ENCODE results near the gene NCKAP5L.
A peak's percentile ranks its signal among the peaks of the same experiment; 100 is the strongest.

Gene NCKAP5L

GRCh38 chr12:49821373-49822287, 6.6 kb downstream of the NCKAP5L start:
- DNase-seq: no peak

DNA sequence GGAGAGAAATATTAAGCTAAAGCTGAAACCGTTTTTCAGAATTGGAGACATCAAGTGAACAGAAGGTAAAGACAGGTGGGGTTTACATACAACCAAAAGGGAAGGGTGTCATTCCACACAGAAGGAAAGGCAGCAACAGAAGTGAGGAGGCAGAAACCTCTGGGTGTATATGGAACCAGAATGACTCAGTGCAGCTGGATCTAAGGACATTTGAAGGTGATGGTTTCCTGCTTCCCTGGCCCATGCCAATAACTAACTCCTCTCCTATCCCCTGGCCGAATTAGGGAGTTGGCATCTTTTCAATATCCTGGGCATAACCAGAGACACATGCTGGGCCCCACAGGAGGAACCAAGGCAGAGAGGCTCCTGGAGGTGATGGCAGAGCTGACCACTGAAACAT, 8.4 kb downstream of the NCKAP5L start:
- peak; percentile 21 for DNase-seq

- no peak for DNase-seq
Measured at GRCh38 chr12:49818241-49818895, 9.8 kb downstream of the NCKAP5L start.

- DNase-seq: peak; percentile 42
Measured at GRCh38 chr12:49813131-49813530, 15.1 kb downstream of the NCKAP5L start.

DNA sequence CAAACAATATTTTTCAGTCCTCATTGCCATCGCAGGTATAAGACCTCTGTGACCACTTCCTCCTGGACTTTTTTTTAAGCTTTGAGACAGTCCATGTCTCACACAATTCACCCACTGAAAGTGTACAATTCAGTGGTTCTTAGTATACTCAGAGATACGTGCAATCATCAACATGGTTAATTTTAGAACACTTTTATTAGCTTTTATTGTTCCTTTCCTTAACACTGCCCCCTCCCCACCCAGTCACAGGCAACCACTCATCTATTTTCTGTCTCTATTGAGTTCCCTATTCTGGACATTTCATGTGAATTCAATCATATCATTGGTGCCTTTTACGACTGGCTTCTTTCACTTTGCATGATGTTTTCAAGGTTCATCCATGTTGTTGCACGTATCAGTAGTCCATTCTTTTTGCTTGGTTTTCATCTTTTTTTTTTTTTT, 16.2 kb downstream of the NCKAP5L start:
- DNase-seq: no peak

- DNase-seq: no peak
Measured at GRCh38 chr12:49811136-49811535, 17.1 kb downstream of the NCKAP5L start.

GRCh38 chr12:49809906-49810389, 18.3 kb downstream of the NCKAP5L start:
- DNase-seq: no peak

DNA sequence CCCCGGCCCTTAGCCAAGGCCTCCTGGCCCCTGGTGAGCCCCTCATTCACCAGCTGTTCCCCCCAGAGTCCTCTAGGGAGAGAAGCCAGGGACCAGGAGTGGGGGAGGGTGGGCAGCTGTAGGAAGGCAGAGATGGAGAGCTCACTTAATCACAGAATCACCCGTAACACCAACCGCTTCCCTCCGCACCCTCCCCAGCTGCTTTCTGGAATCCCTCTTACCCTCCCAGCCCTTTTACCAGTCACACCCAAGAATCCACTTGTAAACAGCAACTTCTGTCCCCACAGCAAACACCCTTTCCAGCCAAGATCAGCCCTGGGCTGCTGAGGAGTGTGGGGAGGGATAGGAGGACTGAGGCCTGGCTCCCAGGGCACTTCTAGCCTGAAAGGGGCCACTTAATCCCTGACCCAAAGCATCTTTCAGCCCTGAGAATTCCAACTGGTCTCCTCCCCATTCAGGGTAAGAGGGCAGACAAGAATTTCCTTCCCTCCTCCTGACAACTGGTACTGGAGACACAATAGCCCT, 18.8 kb downstream of the NCKAP5L start:
- DNase-seq: no peak

DNA sequence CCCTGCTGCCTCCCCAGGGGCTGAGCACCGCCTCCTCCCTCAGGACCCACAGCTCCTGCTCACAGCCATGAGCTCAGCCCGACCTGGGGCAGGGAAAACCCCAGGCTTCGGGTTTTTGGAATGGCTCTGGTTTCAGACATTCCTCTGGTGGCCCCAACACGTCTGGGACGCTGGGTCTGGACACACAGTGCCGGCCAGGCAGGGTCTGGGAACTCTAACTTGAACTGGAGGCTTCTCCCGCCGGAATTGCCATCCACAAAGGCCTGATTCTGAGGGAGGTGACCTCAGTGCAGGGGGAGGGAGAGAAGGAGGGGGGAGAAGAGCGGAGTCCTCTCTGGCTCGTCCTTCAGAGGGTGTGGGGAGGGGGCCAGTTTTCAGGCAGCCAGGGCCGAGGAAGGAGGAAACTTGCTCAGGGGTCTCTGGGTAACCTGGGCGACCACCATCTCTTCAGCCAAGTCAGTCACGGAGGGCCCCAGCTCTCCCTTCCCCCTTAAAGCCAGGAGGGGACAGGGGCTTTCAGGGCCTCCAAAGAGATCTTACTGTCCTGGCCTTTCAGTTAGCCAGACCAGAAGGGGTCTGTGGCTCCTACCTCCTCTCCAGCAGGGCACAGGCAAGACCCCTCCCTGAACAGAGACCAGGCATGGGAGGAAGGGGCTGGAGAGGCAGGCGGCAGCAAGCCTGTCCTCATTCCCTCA, 19.4 kb downstream of the NCKAP5L start:
- no peak for DNase-seq

- no peak for DNase-seq
Measured at GRCh38 chr12:49807991-49808580, 20.1 kb downstream of the NCKAP5L start.

DNA sequence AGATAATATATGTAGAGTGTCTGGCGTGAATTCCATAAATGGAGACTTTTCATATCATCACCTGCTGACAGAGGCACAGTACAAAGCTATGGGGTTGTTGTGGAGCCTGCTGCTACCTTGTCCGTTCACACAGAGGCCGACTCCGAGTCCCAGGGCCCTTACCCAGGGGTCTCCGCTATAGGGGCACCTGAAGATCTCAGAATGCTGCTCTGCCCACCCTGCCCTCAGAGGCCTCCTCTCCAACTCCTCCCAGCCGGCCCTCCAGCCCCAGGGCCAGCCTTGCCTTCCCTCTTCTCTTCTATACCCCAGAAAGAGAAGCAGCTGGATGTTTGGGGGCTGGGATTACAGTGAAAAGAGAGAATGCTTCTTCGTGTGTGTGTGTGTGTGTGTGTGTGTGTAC, 21.3 kb downstream of the NCKAP5L start:
- DNase-seq: no peak

- no peak for DNase-seq
Measured at GRCh38 chr12:49806321-49806813, 21.8 kb downstream of the NCKAP5L start.

- DNase-seq: no peak
Measured at GRCh38 chr12:49805409-49805808, 22.8 kb downstream of the NCKAP5L start.

GRCh38 chr12:49804821-49805220, 23.4 kb downstream of the NCKAP5L start:
- DNase-seq: no peak

DNA sequence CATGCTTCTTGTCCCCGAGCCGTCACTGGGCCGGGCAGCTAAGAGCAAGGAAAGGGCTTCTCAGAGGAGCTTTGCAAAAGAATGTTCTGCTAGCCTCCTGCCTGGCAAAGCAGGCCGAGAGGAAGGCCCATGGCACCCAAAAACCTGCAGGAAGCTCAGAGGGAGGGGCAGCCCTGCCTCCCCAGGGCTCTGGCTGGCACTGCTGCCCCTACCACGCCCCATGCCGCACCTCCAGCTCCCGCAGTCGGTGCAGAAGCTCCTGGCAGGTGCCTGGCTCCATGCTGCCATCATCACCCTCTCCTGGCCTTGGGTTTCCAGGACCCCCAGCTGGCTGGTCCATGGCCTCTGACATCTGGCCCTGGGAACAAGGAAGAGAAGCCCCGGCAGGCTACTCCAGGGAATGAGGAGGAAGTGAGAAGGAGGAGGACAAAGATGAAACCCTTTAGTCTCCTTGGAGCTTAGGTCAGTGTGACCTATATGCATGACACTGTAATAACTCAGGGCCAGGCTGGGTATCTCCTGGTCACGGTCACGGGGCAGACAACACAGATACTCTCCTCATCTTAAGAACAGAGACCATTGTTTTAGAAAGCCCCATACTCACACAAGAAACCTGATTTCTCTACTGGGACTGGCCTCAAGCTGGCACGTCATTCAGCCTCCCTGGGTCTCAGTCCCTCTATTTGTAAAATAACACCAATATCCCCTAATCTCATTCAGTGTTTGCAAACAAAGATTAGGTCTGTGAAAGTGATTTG, 24.3 kb downstream of the NCKAP5L start:
- no peak for DNase-seq

DNA sequence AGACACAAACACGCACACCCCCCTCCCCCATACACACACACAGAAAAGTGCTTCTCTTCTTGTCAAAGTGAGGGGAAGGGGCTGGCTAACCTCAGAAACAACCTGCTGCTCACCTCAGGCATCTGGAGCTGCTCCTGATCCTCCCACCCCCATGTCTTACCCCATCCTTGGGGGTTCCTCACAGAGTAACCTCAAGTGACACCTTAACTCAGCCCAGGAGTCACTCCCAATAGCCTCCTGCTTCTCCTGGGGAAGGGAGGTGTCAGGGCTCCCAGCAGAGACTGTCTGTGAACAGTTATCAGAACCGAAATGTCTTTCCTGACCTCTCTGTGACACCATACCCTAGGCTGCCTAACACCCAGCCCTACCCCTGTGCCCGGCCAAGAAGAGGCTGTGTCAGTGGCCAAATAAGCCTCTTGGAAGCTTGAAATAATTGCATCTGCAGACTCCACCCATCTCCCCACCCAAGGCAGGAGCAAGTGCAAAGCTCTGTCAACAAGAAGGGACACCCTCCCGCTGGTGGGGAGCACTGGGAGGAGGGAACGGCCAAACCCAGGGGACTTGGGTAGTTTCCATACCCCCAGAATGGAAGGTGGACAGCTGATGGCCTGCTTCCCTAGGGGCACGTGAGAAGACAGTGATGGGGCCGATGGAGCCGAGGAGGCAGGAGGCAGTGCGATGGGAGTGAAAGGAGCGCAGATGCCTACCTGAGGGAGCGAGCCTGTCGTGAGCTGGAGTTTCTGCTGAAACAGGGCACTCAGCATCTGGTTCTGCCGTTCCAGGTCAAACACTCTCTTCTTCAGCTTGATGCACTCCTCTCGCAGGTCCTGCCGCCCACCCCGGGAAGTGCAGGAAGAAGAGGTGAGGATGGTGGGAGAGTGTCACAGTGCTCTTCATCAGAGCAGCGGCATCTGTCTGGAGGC, 26.8 kb downstream of the NCKAP5L start:
- DNase-seq: no peak

DNA sequence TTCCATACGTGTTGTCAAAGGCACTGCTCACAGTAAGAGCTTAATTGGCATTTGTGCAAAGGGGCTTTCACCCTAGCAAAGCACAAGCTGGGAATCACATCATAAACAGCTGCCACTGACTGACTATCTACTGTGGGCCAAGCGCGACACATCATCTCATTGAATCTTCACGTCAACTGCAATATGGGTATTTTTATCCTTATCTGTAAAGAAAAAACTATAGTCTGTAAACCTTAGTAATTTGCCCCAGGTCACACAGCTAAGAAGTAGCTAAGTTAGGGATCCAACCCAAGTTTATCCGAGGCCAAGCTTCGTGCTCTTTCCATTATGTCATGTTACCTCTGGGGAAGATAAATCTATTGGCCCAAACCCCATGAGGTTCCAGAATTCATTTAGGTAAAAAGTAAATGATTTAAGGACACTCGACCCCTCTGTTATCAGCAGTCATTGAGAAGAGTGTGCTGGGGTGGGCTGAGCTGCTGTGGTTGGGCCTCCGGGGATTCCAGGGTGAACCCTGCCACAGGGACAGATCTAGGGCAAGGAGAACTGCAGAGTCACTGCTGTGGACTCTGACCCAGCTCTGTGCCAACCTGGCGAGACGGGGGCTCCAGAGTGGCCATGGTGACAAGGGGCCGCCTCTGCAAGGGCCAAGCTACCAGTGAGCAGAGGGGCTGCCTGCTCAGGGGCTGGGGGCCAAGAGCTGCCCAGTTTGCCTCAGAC, 27.6 kb downstream of the NCKAP5L start:
- no peak for DNase-seq

DNA sequence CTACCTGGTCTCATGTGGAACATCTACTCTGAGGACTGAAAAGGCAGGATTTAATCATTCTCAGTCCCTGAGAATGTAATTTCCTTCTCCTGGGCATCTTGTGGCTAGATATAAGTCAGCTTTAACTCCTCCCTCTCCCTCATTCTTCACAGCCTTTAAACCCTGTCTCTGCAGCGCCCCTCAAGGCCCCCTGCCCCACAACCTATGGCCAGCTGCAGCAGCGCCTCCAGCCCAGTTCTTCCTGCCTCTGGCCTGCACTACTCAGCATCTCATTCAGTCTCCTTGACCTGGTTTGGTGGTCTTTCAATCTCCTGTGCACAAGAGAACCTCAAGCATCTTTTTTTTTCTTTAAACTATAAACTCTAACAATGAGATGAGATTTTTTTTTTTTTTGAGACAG, 29.3 kb downstream of the NCKAP5L start:
- DNase-seq: no peak

GRCh38 chr12:49798248-49798647, 30.0 kb downstream of the NCKAP5L start:
- no peak for DNase-seq

DNA sequence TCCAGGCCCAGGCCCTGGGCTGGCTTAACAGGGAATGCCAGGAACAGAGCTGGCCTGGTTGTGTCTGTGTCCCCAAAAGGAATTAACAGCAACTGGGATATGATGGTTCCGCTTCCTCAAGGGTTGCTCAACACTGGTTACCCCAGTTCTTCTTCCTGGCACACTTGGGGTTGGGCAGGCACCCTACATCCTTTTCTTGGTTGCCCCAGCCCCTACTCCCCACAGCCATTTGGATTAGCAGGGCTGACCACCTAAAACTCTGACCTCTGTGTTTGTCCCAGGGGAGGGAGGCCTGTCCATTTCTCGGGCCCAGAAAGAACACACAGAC, 30.8 kb downstream of the NCKAP5L start:
- no peak for DNase-seq

All from HCEC 1CT (cell line).